ENCODE measurements around the gene GSDME.

DNA sequence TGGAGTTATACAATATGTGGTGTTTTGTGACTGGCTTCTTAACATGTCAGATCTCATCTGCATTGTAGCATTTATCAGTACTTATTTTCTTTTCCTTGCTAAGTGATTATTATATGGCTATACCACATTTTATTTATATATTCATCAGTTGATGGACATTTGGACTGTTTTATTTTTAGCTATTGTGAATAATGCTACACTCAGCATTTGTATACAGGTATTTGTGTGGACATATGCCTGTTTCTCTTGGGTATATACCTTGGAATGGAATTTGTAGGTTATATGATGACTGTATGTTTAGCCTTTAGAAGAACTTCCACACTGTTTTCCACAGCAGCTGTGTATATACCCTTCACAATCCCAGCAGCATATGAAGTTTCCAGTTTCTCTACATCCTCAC is 86.5 kb downstream of the GSDME start:
- TF ChIP-seq, protein P1, sequence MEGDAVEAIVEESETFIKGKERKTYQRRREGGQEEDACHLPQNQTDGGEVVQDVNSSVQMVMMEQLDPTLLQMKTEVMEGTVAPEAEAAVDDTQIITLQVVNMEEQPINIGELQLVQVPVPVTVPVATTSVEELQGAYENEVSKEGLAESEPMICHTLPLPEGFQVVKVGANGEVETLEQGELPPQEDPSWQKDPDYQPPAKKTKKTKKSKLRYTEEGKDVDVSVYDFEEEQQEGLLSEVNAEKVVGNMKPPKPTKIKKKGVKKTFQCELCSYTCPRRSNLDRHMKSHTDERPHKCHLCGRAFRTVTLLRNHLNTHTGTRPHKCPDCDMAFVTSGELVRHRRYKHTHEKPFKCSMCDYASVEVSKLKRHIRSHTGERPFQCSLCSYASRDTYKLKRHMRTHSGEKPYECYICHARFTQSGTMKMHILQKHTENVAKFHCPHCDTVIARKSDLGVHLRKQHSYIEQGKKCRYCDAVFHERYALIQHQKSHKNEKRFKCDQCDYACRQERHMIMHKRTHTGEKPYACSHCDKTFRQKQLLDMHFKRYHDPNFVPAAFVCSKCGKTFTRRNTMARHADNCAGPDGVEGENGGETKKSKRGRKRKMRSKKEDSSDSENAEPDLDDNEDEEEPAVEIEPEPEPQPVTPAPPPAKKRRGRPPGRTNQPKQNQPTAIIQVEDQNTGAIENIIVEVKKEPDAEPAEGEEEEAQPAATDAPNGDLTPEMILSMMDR (IDR thresholded peaks at IDR 0.05; ENCODE audit: insufficient read depth, low read depth, low read length): no peak
- no peak for TF ChIP-seq EZH2 (IDR thresholded peaks at IDR 0.05; ENCODE audit: insufficient read depth, low read length)

All from astrocyte (in vitro differentiated cells and primary cell).